Sigmoid colon (tissue), 4 donors: Measurements from ENCODE around the gene RAD51C.

Experiments
- EP300 ChIP-seq, 4 donors: sonication (generic); formaldehyde crosslinking; IDR thresholded peaks; one replicate each; pipeline ENCODE4 v1.6.1; 2017; ENCODE audit warnings: antibody characterized with exemption in 4 of 4
- POLR2AphosphoS5 ChIP-seq, 4 donors: sonication (generic); formaldehyde crosslinking; IDR thresholded peaks; one replicate each; pipeline ENCODE4 v1.6.1; 2017; ENCODE audit warnings: antibody characterized with exemption in 4 of 4

GRCh38 chr17:58643147-58643546 lies 49.3 kb upstream of the RAD51C start:
- TF ChIP-seq EP300 (IDR thresholded peaks at IDR 0.05) (no peak), POLR2AphosphoS5 (IDR thresholded peaks at IDR 0.05) (no peak)
